ENCODE data around the gene VWA5B1. TPM values are rescaled to one million over a fixed set of nuclear protein-coding genes. Genes with fewer than 3 reads are reported as not detected.

Gene VWA5B1
- total and polyA plus RNA-seq, 2 of the 8 experiments (the other 6 are each of a cell fraction or from before 2014, with no cell fraction given): 0.54 to 2.3 TPM

GRCh38 chr1:20390589-20391331, 100.1 kb downstream of the VWA5B1 start:
- Histone ChIP-seq H4K20me1 (replicated peaks in 1 of 2; ENCODE audit: control insufficient read depth in 1 of 2, insufficient read depth in 2 of 2, low read length in 2 of 2) (no peaks in the 10 kb centered on the region), H3K23me2 (ENCODE audit: low read depth, low read length) (no peaks in the 10 kb centered on the region), H3K27ac (ENCODE audit: low read depth, low read length) (no peak overlapping the region), H4K91ac (replicated peaks; ENCODE audit: insufficient read length, low read length) (no peak overlapping the region), H2BK20ac (ENCODE audit: low read length) (no peak overlapping the region), H3K4me2 (ENCODE audit: insufficient read depth in 1 of 2, low read depth in 2 of 2, low read length in 2 of 2) (no peak overlapping the region), H4K8ac (ENCODE audit: extremely low read depth, insufficient read depth, low read length) (no peak overlapping the region), H2BK12ac (ENCODE audit: low read depth, low read length) (no peak overlapping the region), H3K18ac (ENCODE audit: extremely low read depth, low read length) (no peak overlapping the region), H3K9ac (replicated peaks in 1 of 4; ENCODE audit: extremely low read depth in 1 of 4, low read depth in 3 of 4, low read length in 3 of 4) (no peak overlapping the region), H3K36me3 (ENCODE audit: control insufficient read depth in 2 of 4, insufficient read depth in 4 of 4, low read length in 3 of 4) (no peaks in the 10 kb centered on the region), H3K4me3 (ENCODE audit: extremely low read depth in 1 of 4, insufficient read depth in 2 of 4, low read depth in 3 of 4, low read length in 4 of 4) (no peak overlapping the region), H4K5ac (ENCODE audit: insufficient read length, low read depth, low read length) (no peak overlapping the region), H3K4me1 (replicated peaks in 1 of 4; ENCODE audit: control insufficient read depth in 3 of 4, insufficient read depth in 4 of 4, low read length in 3 of 4) (peaks cover 0 to 7% (median 3%) of the 10 kb centered on the region in 4 experiments; a peak in 3 of 7 replicates), H2BK120ac (replicated peaks; ENCODE audit: low read depth, low read length) (no peak overlapping the region), H3K14ac (ENCODE audit: insufficient read length) (no peak overlapping the region), H2BK15ac (ENCODE audit: low read length) (no peak overlapping the region), H2BK5ac (ENCODE audit: low read depth, low read length) (no peak overlapping the region), H2AFZ (ENCODE audit: low read length) (no peak overlapping the region), H3K23ac (ENCODE audit: insufficient read length) (no peak overlapping the region), H3K79me1 (ENCODE audit: low read depth, low read length) (no peaks in the 10 kb centered on the region), H3K27me3 (replicated peaks in 1 of 4; ENCODE audit: control insufficient read depth in 3 of 4, extremely low read depth in 1 of 4, insufficient read depth in 3 of 4, low read length in 3 of 4) (peaks cover 0 to 5% (median 1%) of the 10 kb centered on the region in 4 experiments; a peak in 4 of 7 replicates), H3K79me2 (ENCODE audit: control insufficient read depth in 1 of 2, insufficient read depth in 2 of 2, low read length in 2 of 2) (no peaks in the 10 kb centered on the region), H2AK5ac (ENCODE audit: low read depth, low read length) (no peak overlapping the region), H3K4ac (replicated peaks; ENCODE audit: insufficient read length, low read depth, low read length) (no peak overlapping the region), H3K56ac (replicated peaks; ENCODE audit: insufficient read length, low read depth, low read length) (no peak overlapping the region), H3K9me3 (ENCODE audit: insufficient read depth in 2 of 2, low read depth in 1 of 2, low read length in 1 of 2) (no peaks in the 10 kb centered on the region)
- WGBS, 2 experiments (ENCODE audit: extremely low coverage in 1 of 2, insufficient coverage in 1 of 2, insufficient read length in 1 of 2, insufficient replicate concordance in 2 of 2, low coverage in 1 of 2, low lambda C conversion rate in 2 of 2, missing lambda C conversion rate in 1 of 2): 69% methylated on average over 5 of the region's 5 CpGs; no CpG with 5 or more reads in 1 of the 2 experiments
- ChIA-PET CTCF (ENCODE audit: partially characterized antibody) (interaction anchor here (0.5 to 5.4 kb wide), 5 partner anchors 12 to 178 kb away, joined by 3 to 45 read pairs (median 17); no protein-coding TSS in a partner anchor), POLR2A (ENCODE audit: partially characterized antibody) (no interaction called here)
- DNase-seq (ENCODE audit: low read depth in 1 of 2, low spot score in 2 of 2) (no peak), FAIRE-seq (no peak)
- TF ChIP-seq MAFK (IDR thresholded peaks at IDR 0.05; ENCODE audit: low read depth, low read length) (no peak), NRF1 (IDR thresholded peaks at IDR 0.05; ENCODE audit: low read depth, low read length) (no peak), KDM5A (IDR thresholded peaks at IDR 0.05; ENCODE audit: low read length) (no peak), POU5F1 (IDR thresholded peaks at IDR 0.05; ENCODE audit: low read depth, low read length) (no peak), EP300 (IDR thresholded peaks at IDR 0.05; ENCODE audit: borderline replicate concordance in 1 of 2, low read depth in 2 of 2, low read length in 2 of 2) (no peak), CEBPB (IDR thresholded peaks at IDR 0.05; ENCODE audit: low read depth, low read length) (no peak), CBX8 (IDR thresholded peaks at IDR 0.05; ENCODE audit: borderline replicate concordance, low read depth, low read length) (no peak), SAP30 (IDR thresholded peaks at IDR 0.05; ENCODE audit: insufficient read depth, insufficient replicate concordance, low read length) (no peak), RBBP5 (IDR thresholded peaks at IDR 0.05; ENCODE audit: borderline replicate concordance, low read depth, low read length) (no peak), SRF (IDR thresholded peaks at IDR 0.05; ENCODE audit: low read depth, low read length) (no peak), HDAC6 (IDR thresholded peaks at IDR 0.05; ENCODE audit: low read depth, low read length) (no peak)

Data from H1 (cell line).